Peyer's patch (tissue), 4 donors: ENCODE results near the gene MT1HL1. TPM values are rescaled to one million over a fixed set of nuclear protein-coding genes. Genes with fewer than 3 reads are reported as not detected.

Experiments
- DNase-seq, 3 donors: peaks; one replicate each; pipeline ENCODE4 v3.0.0-alpha.2; 2017 to 2019
- H3K27ac ChIP-seq, 4 donors: fragments of 200-600 bp; sonication (generic); one replicate each; pipeline ENCODE4 v1.5.1; 2016 to 2019
- H3K27me3 ChIP-seq, 2 donors: fragments of 200-600 bp; sonication (generic); one replicate each; pipeline ENCODE4 v1.5.1; 2019
- H3K36me3 ChIP-seq, 3 donors: fragments of 200-600 bp; sonication (generic); one replicate each; pipeline ENCODE4 v1.5.1; 2016 to 2019
- H3K4me1 ChIP-seq, 4 donors: fragments of 200-600 bp; sonication (generic); one replicate each; pipeline ENCODE4 v1.5.1; 2016 to 2019
- H3K4me3 ChIP-seq, 4 donors: fragments of 200-600 bp; sonication (generic); 1 replicate in 3 of 4; 2 replicates in 1 of 4; pipeline ENCODE4 v1.5.1; 2016 to 2019; ENCODE audit warnings: mild to moderate bottlenecking in 1 of 4
- H3K9me3 ChIP-seq, 4 donors: fragments of 200-600 bp; sonication (generic); one replicate each; pipeline ENCODE4 v1.5.1; 2016 to 2019; ENCODE audit warnings: mild to moderate bottlenecking in 1 of 4
- CTCF ChIP-seq, 6 experiments: fragments of 450-650 bp in 4 of 6; fragments of 200-600 bp in 2 of 6; sonication (generic) in 1 of 6; IDR thresholded peaks; one replicate each; pipeline ENCODE4 v1.5.1; 2017 to 2019; ENCODE audit warnings: antibody characterized with exemption in 6 of 6, mild to moderate bottlenecking in 3 of 6, moderate library complexity in 1 of 6
- POLR2A ChIP-seq, 2 donors: fragments of 450-650 bp; IDR thresholded peaks; one replicate each; pipeline ENCODE4 v1.5.1; 2017; ENCODE audit warnings: antibody characterized with exemption in 2 of 2, mild to moderate bottlenecking in 2 of 2, moderate library complexity in 2 of 2
- total RNA-seq, 4 donors: library from RNA; depleted of rRNA; stranded (reverse); fragments of >200 nt; gene quantifications; one replicate each; pipeline ENCODE4 v1.1.0, GENCODE V29; 2016

MT1HL1 gene
- total RNA-seq, 4 donors from 2014 or later, result not detected

GRCh38 chr1:237016626-237017025 lies 12.4 kb upstream of the MT1HL1 start:
- Histone ChIP-seq H3K9me3 (no peaks in the 10 kb centered on the region), H3K4me1 (no peaks in the 10 kb centered on the region), H3K27ac (no peak overlapping the region), H3K4me3 (no peak overlapping the region), H3K27me3 (no peaks in the 10 kb centered on the region), H3K36me3 (no peaks in the 10 kb centered on the region)
- DNase-seq, result no peak
- TF ChIP-seq CTCF (IDR thresholded peaks at IDR 0.05) (no peak), POLR2A (IDR thresholded peaks at IDR 0.05) (no peak)

GRCh38 chr1:237013608-237014007 lies 9.4 kb upstream of the MT1HL1 start:
- no peak for DNase-seq
- TF ChIP-seq CTCF (IDR thresholded peaks at IDR 0.05) (no peak), POLR2A (IDR thresholded peaks at IDR 0.05) (no peak)
- Histone ChIP-seq H3K36me3 (no peaks in the 10 kb centered on the region), H3K4me3 (no peak overlapping the region), H3K4me1 (no peaks in the 10 kb centered on the region), H3K27me3 (no peaks in the 10 kb centered on the region), H3K9me3 (no peaks in the 10 kb centered on the region), H3K27ac (peak overlapping the region in 1 of 4 donors; percentile 39)

GRCh38 chr1:237012788-237013383 lies 8.6 kb upstream of the MT1HL1 start:
- H3K36me3 ChIP-seq, result no peaks in the 10 kb centered on the region
- TF ChIP-seq CTCF (IDR thresholded peaks at IDR 0.05), result no peak
- no peak for TF ChIP-seq POLR2A (IDR thresholded peaks at IDR 0.05)
- no peak for DNase-seq
- no peaks in the 10 kb centered on the region for H3K4me1 ChIP-seq
- peak overlapping the region in 1 of 4 donors; percentile 39 for H3K27ac ChIP-seq
- no peak overlapping the region for H3K4me3 ChIP-seq
- no peaks in the 10 kb centered on the region for H3K27me3 ChIP-seq
- no peaks in the 10 kb centered on the region for H3K9me3 ChIP-seq

GRCh38 chr1:237012361-237012760 lies 8.1 kb upstream of the MT1HL1 start:
- peak overlapping the region in 1 of 4 donors; percentile 63 for H3K27ac ChIP-seq
- TF ChIP-seq POLR2A (IDR thresholded peaks at IDR 0.05), result no peak
- TF ChIP-seq CTCF (IDR thresholded peaks at IDR 0.05), result no peak

GRCh38 chr1:237011432-237011831 lies 7.2 kb upstream of the MT1HL1 start:
- Histone ChIP-seq H3K9me3 (no peaks in the 10 kb centered on the region), H3K4me1 (no peaks in the 10 kb centered on the region), H3K27ac (peak overlapping the region in 1 of 4 donors; percentile 63), H3K27me3 (no peaks in the 10 kb centered on the region), H3K4me3 (no peak overlapping the region), H3K36me3 (no peaks in the 10 kb centered on the region)
- no peak for TF ChIP-seq CTCF (IDR thresholded peaks at IDR 0.05)
- TF ChIP-seq POLR2A (IDR thresholded peaks at IDR 0.05), result no peak
- no peak for DNase-seq

More at GRCh38 chr1:237012361-237012760, 8.1 kb upstream of the MT1HL1 start:
- DNase-seq, result no peak
- Histone ChIP-seq H3K4me3 (no peak overlapping the region), H3K4me1 (no peaks in the 10 kb centered on the region), H3K9me3 (no peaks in the 10 kb centered on the region), H3K36me3 (no peaks in the 10 kb centered on the region), H3K27me3 (no peaks in the 10 kb centered on the region)

GRCh38 chr1:237009611-237010010 lies 5.4 kb upstream of the MT1HL1 start:
- no peak for DNase-seq
- H3K4me1 ChIP-seq, result no peaks in the 10 kb centered on the region
- H3K4me3 ChIP-seq, result no peak overlapping the region
- H3K9me3 ChIP-seq, result no peaks in the 10 kb centered on the region
- no peaks in the 10 kb centered on the region for H3K27me3 ChIP-seq
- no peaks in the 10 kb centered on the region for H3K36me3 ChIP-seq
- no peak overlapping the region for H3K27ac ChIP-seq
- TF ChIP-seq POLR2A (IDR thresholded peaks at IDR 0.05), result no peak
- TF ChIP-seq CTCF (IDR thresholded peaks at IDR 0.05), result no peak
